ENCODE data around the gene ANKHD1. TPM values are rescaled to one million over a fixed set of nuclear protein-coding genes. Genes with fewer than 3 reads are reported as not detected.

Gene ANKHD1
- total RNA-seq, 3 donors from 2014 or later (not counting 1 experiment from before 2014, with no cell fraction given), result 225 to 239 (median 230) TPM

DNA sequence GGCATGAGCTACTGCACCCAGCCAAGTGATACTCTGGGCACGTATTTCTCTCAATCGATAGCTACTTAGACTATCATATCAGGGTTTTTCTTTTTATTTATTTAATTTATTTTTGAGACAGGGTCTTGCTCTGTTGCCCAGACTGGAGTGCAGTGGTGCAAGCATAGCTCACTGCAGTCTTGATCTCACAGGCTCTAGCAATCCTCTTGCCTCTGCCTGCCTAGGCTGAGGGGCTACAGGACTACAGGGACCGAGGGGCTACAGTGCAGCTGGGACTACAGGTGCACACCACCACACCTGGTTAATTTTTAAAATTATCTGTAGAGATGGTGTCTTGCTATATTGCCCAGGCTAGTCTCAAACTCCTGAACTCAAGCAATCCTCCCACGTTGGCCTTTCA is 20.3 kb upstream of the ANKHD1 start:
- WGBS (ENCODE audit: insufficient coverage), result 100% methylated on average over 1 of the region's 4 CpGs
- Histone ChIP-seq H3K4me3 (ENCODE audit: low read length) (no peak overlapping the region), H3K9me3 (ENCODE audit: control insufficient read depth, insufficient read depth, low read length) (no peaks in the 10 kb centered on the region), H3K4me1 (ENCODE audit: control insufficient read depth, insufficient read depth, low read length) (no peaks in the 10 kb centered on the region), H3K36me3 (ENCODE audit: control insufficient read depth, insufficient read depth, low read length) (no peaks in the 10 kb centered on the region), H3K27ac (ENCODE audit: low read length) (no peak overlapping the region), H3K27me3 (ENCODE audit: control insufficient read depth, insufficient read depth, low read length) (no peaks in the 10 kb centered on the region)
- intact Hi-C loops (cut with micrococcal nuclease), result no loop called here
- no peaks in the 10 kb centered on the region for H3K4me1 Mint-ChIP-seq
- no peaks in the 10 kb centered on the region for H3K9me3 Mint-ChIP-seq
- no peak for TF ChIP-seq CTCF (IDR thresholded peaks at IDR 0.05)
- no peak overlapping the region for H3K27ac Mint-ChIP-seq
- H3K4me3 Mint-ChIP-seq, result no peak overlapping the region
- no peaks in the 10 kb centered on the region for H3K27me3 Mint-ChIP-seq (ENCODE audit: low read depth in 2 of 2)
- no peaks in the 10 kb centered on the region for H3K36me3 Mint-ChIP-seq
- no peak for DNase-seq
- ATAC-seq, result no peak

DNA sequence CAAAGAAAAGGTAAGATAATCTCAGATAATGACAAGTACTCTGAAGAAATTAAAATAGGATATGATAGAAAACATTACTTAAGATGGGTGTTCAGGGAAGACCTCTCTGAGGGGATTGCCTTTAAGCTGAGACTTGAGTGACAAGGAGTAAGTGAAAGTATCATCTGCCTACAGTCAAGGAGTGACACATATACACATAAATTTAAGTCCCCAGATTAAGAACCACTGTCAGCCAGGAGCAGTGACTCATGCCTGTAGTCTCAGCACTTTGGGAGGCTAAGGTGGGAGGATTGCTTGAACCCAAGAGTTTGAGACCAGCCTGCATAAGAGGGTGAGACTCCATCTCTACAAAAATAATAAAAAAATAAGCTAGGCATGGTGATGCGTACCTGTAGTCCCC is 19.7 kb upstream of the ANKHD1 start:
- H3K27ac Mint-ChIP-seq, result no peak overlapping the region
- no peaks in the 10 kb centered on the region for H3K9me3 Mint-ChIP-seq
- no peak for DNase-seq
- intact Hi-C loops (cut with micrococcal nuclease), result no loop called here
- H3K36me3 Mint-ChIP-seq, result no peaks in the 10 kb centered on the region
- Histone ChIP-seq H3K9me3 (ENCODE audit: control insufficient read depth, insufficient read depth, low read length) (no peaks in the 10 kb centered on the region), H3K4me3 (ENCODE audit: low read length) (no peak overlapping the region), H3K36me3 (ENCODE audit: control insufficient read depth, insufficient read depth, low read length) (no peaks in the 10 kb centered on the region), H3K27ac (ENCODE audit: low read length) (no peak overlapping the region), H3K4me1 (ENCODE audit: control insufficient read depth, insufficient read depth, low read length) (no peaks in the 10 kb centered on the region), H3K27me3 (ENCODE audit: control insufficient read depth, insufficient read depth, low read length) (no peaks in the 10 kb centered on the region)
- H3K4me3 Mint-ChIP-seq, result no peak overlapping the region
- ATAC-seq, result no peak
- no peaks in the 10 kb centered on the region for H3K27me3 Mint-ChIP-seq (ENCODE audit: low read depth in 2 of 2)
- WGBS (ENCODE audit: insufficient coverage), result 95% methylated on average over 1 of the region's 1 CpG
- TF ChIP-seq CTCF (IDR thresholded peaks at IDR 0.05), result no peak
- no peaks in the 10 kb centered on the region for H3K4me1 Mint-ChIP-seq

DNA sequence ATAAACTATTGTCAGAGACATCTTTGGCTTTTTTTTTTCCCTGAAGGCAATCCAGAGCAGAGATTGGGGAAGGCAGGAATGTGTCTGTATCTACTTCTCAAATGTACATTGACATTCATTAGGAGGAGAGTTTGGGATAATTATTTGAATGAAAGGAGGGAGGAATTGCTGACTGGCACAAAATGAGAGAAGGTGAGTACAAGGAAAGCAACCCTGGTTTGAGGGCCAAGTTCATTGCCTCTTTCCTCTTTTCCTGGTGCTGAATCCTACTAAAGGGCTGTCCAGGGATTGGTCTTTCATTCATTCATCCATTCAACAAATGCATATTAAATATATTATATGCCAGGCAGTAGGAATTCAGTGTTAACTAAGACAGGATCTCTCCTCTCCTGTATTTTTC is 18.8 kb upstream of the ANKHD1 start:
- Histone ChIP-seq H3K4me3 (ENCODE audit: low read length) (no peak overlapping the region), H3K9me3 (ENCODE audit: control insufficient read depth, insufficient read depth, low read length) (no peaks in the 10 kb centered on the region)
- intact Hi-C loops (cut with micrococcal nuclease), result no loop called here

More for the DNA sequence above, 18.8 kb upstream of the ANKHD1 start:
- ATAC-seq (no peak), DNase-seq (no peak)
- Mint-ChIP-seq H3K27ac (no peak overlapping the region), H3K4me3 (no peak overlapping the region), H3K36me3 (no peaks in the 10 kb centered on the region), H3K9me3 (no peaks in the 10 kb centered on the region), H3K4me1 (no peaks in the 10 kb centered on the region), H3K27me3 (ENCODE audit: low read depth in 2 of 2) (no peaks in the 10 kb centered on the region)
- Histone ChIP-seq H3K4me1 (ENCODE audit: control insufficient read depth, insufficient read depth, low read length) (no peaks in the 10 kb centered on the region), H3K36me3 (ENCODE audit: control insufficient read depth, insufficient read depth, low read length) (no peaks in the 10 kb centered on the region), H3K27me3 (ENCODE audit: control insufficient read depth, insufficient read depth, low read length) (no peaks in the 10 kb centered on the region), H3K27ac (ENCODE audit: low read length) (no peak overlapping the region)
- no peak for TF ChIP-seq CTCF (IDR thresholded peaks at IDR 0.05)

Measured in natural killer cell (primary cell).